Keratinocyte (primary cell): ENCODE results near the gene GRIN1. TPM values are rescaled to one million over a fixed set of nuclear protein-coding genes. Genes with fewer than 3 reads are reported as not detected.

Source experiments
- DNase-seq: peaks from one replicate; pipeline ENCODE4 v3.0.0-alpha.2; 2011; ENCODE audit warnings: low read depth, missing footprints, low spot score
- FAIRE-seq: peaks from 2 replicates; lab custom pipeline; 2011; peaks lifted over from hg19 to GRCh38; lab: Jason Lieb, UNC
- H2AFZ ChIP-seq: 2 replicates; pipeline ENCODE4 v1.6.0; 2012; ENCODE audit warnings: low read length, control low read depth, inconsistent platforms; ENCODE audit not compliant: control insufficient read depth
- H3K27ac ChIP-seq: 2 replicates; pipeline ENCODE4 v1.5.1; 2011; ENCODE audit warnings: low read length; ENCODE audit not compliant: control insufficient read depth, insufficient read depth
- H3K27me3 ChIP-seq: 3 replicates; pipeline ENCODE4 v1.6.0; 2011; ENCODE audit warnings: low read length; ENCODE audit not compliant: control insufficient read depth, insufficient read depth; ENCODE audit errors: extremely low read depth
- H3K36me3 ChIP-seq, 2 experiments: 2 replicates in 1 of 2; 3 replicates in 1 of 2; pipeline ENCODE4 v1.5.1; 2011; ENCODE audit warnings: low read length in 2 of 2, mild to moderate bottlenecking in 1 of 2; ENCODE audit not compliant: control insufficient read depth in 2 of 2, insufficient read depth in 2 of 2; ENCODE audit errors: extremely low read depth in 1 of 2
- H3K4me1 ChIP-seq: 3 replicates; pipeline ENCODE4 v1.5.1; 2011; ENCODE audit warnings: low read length; ENCODE audit not compliant: control insufficient read depth, insufficient read depth; ENCODE audit errors: extremely low read depth
- H3K4me2 ChIP-seq: 3 replicates; pipeline ENCODE4 v1.6.0; 2011; ENCODE audit warnings: low read depth, low read length; ENCODE audit not compliant: control insufficient read depth, insufficient read depth; ENCODE audit errors: extremely low read depth
- H3K4me3 ChIP-seq, 3 experiments: fragments of 200-600 bp in 1 of 3; sonication (generic) in 1 of 3; 2 replicates in 2 of 3; 3 replicates in 1 of 3; pipeline ENCODE4 v1.5.1; 2011 to 2016; ENCODE audit warnings: low read length in 3 of 3, mild to moderate bottlenecking in 3 of 3, control low read depth in 2 of 3, inconsistent platforms in 1 of 3, low read depth in 1 of 3, mixed read lengths in 1 of 3, mixed run types in 1 of 3, moderate library complexity in 1 of 3; ENCODE audit not compliant: control insufficient read depth in 2 of 3, insufficient read depth in 2 of 3; ENCODE audit errors: extremely low read depth in 1 of 3
- H3K79me2 ChIP-seq: 2 replicates; pipeline ENCODE4 v1.6.0; 2012; ENCODE audit warnings: low read length; ENCODE audit not compliant: control insufficient read depth, insufficient read depth
- H3K9ac ChIP-seq: 3 replicates; pipeline ENCODE4 v1.6.0; 2011; ENCODE audit warnings: low read length; ENCODE audit not compliant: control insufficient read depth, insufficient read depth; ENCODE audit errors: extremely low read depth
- H3K9me1 ChIP-seq: 3 replicates; pipeline ENCODE4 v1.6.0; 2011; ENCODE audit warnings: low read length; ENCODE audit not compliant: control insufficient read depth, insufficient read depth; ENCODE audit errors: extremely low read depth
- H3K9me3 ChIP-seq: 2 replicates; pipeline ENCODE4 v1.5.1; 2012; ENCODE audit warnings: low read depth, low read length; ENCODE audit not compliant: control insufficient read depth
- H4K20me1 ChIP-seq: 3 replicates; pipeline ENCODE4 v1.6.0; 2011; ENCODE audit warnings: low read length; ENCODE audit not compliant: control insufficient read depth, insufficient read depth; ENCODE audit errors: extremely low read depth
- CTCF ChIP-seq, 3 experiments: IDR thresholded peaks in 1 of 3; conservative IDR thresholded peaks in 1 of 3; optimal IDR thresholded peaks in 1 of 3; 2 replicates in 2 of 3; 3 replicates in 1 of 3; pipeline versions ENCODE3 to v1.5.1; 2011; ENCODE audit warnings: low read length in 3 of 3, mild to moderate bottlenecking in 3 of 3, moderate library complexity in 2 of 3, control low read depth in 1 of 3, inconsistent platforms in 1 of 3; ENCODE audit not compliant: insufficient read depth in 2 of 3; ENCODE audit errors: extremely low read depth in 1 of 3
- EZH2 ChIP-seq: IDR thresholded peaks from one replicate; pipeline ENCODE4 v1.6.1; 2012; ENCODE audit warnings: inconsistent platforms, mild to moderate bottlenecking, low read length, moderate library complexity
- dilution Hi-C: fragments of 300-500 bp; cut with MboI; formaldehyde crosslinking; loops from one replicate; pipeline ENCODE4 v1.7.0; 2020; ENCODE audit warnings: low sequenced_read_pairs; ENCODE audit not compliant: extremely low pct_ligation_motif_present
- polyA plus RNA-seq, 5 experiments: library from polyadenylated mRNA; depleted of rRNA in 3 of 5; stranded (reverse) in 3 of 5; stranded (forward) in 1 of 5; unstranded in 1 of 5; fragments of >200 nt; gene quantifications; 1 replicate in 1 of 5; 2 replicates in 3 of 5; 3 replicates in 1 of 5; pipeline versions ENCODE4 v1.2.1 to v1.2.3, GENCODE V29; 2011 to 2012; ENCODE audit warnings: missing spikeins in 2 of 5, low read depth in 1 of 5, low replicate concordance in 1 of 5

GRIN1 gene
- polyA plus RNA-seq, 1 donor (not counting 4 experiments of a cell fraction or from before 2014, with no cell fraction given): 0.03 TPM

- H3K4me2 ChIP-seq: peak overlapping the region; percentile 92
- H3K27ac ChIP-seq: peak overlapping the region; percentile 56
- peaks cover 15% of the 10 kb centered on the region for H3K4me1 ChIP-seq
- H4K20me1 ChIP-seq: no peaks in the 10 kb centered on the region
- DNase-seq (peak; percentile 42), FAIRE-seq (no peak)
- no peaks in the 10 kb centered on the region for H3K9me1 ChIP-seq
- no peaks in the 10 kb centered on the region for H3K27me3 ChIP-seq
- dilution Hi-C loops: no loop called here
- no peak for TF ChIP-seq EZH2
- no peak for TF ChIP-seq CTCF (optimal IDR thresholded peaks at IDR 0.05 in 1 of 3, IDR thresholded peaks at IDR 0.05 in 1 of 3, conservative IDR thresholded peaks at IDR 0.05 in 1 of 3; ENCODE audit: extremely low read depth in 1 of 3, insufficient read depth in 2 of 3, low read length in 3 of 3)
- peak overlapping the region; percentile 80 for H3K9ac ChIP-seq
- H2AFZ ChIP-seq: peak overlapping the region; percentile 94
- no peaks in the 10 kb centered on the region for H3K36me3 ChIP-seq
- H3K9me3 ChIP-seq: no peaks in the 10 kb centered on the region
- peak overlapping the region; percentile 57 to 88 (median 86) for H3K4me3 ChIP-seq
- H3K79me2 ChIP-seq: peaks cover 28% of the 10 kb centered on the region
Measured at GRCh38 chr9:137129456-137130175, 9.3 kb upstream of the GRIN1 start.

- Histone ChIP-seq H3K9ac (peak overlapping the region; percentile 80), H3K79me2 (peaks cover 28% of the 10 kb centered on the region), H3K27me3 (no peaks in the 10 kb centered on the region), H3K27ac (peak overlapping the region; percentile 56), H4K20me1 (no peaks in the 10 kb centered on the region), H3K9me3 (no peaks in the 10 kb centered on the region), H3K9me1 (no peaks in the 10 kb centered on the region), H2AFZ (peak overlapping the region; percentile 94), H3K4me3 (peak overlapping the region; percentile 57 to 88 (median 86)), H3K36me3 (no peaks in the 10 kb centered on the region), H3K4me2 (peak overlapping the region; percentile 78), H3K4me1 (peaks cover 15% of the 10 kb centered on the region)
- FAIRE-seq: no peak
- no peak for TF ChIP-seq CTCF (optimal IDR thresholded peaks at IDR 0.05 in 1 of 3, IDR thresholded peaks at IDR 0.05 in 1 of 3, conservative IDR thresholded peaks at IDR 0.05 in 1 of 3; ENCODE audit: extremely low read depth in 1 of 3, insufficient read depth in 2 of 3, low read length in 3 of 3)
- TF ChIP-seq EZH2: no peak
- no peak for DNase-seq
- dilution Hi-C loops: no loop called here
Measured at GRCh38 chr9:137130176-137130755, 8.7 kb upstream of the GRIN1 start.
